Heart right ventricle (tissue), 16 donors: ENCODE measurements around the gene PRDM15. TPM values are rescaled to one million over a fixed set of nuclear protein-coding genes. Genes with fewer than 3 reads are reported as not detected.

Experiments used
- ATAC-seq, 8 donors: fragments of 200-7000 bp; cut with Tn5 transposase; one replicate each; pipeline ENCODE4 v1.9.1; 2020; ENCODE audit warnings: mild to moderate bottlenecking in 8 of 8, moderate library complexity in 8 of 8, moderate number of reproducible peaks in 1 of 8
- DNase-seq, 2 donors: peaks; one replicate each; pipeline ENCODE4 v3.0.0-alpha.2; 2020
- H3K27ac ChIP-seq, 10 donors: fragments of 200-600 bp; sonication (generic) in 2 of 10; one replicate each; pipeline versions ENCODE4 v1.5.0 to v1.8.0; 2020 to 2022; ENCODE audit warnings: mild to moderate bottlenecking in 3 of 10
- H3K27me3 ChIP-seq, 7 donors: fragments of 200-600 bp; one replicate each; pipeline ENCODE4 v1.8.0; 2021 to 2022; ENCODE audit warnings: mild to moderate bottlenecking in 2 of 7
- H3K36me3 ChIP-seq, 9 donors: fragments of 200-600 bp; sonication (generic) in 1 of 9; one replicate each; pipeline versions ENCODE4 v1.5.0 to v1.8.0; 2020 to 2022; ENCODE audit warnings: mild to moderate bottlenecking in 2 of 9
- H3K4me1 ChIP-seq, 9 donors: fragments of 200-600 bp; sonication (generic) in 1 of 9; one replicate each; pipeline versions ENCODE4 v1.5.0 to v1.8.0; 2020 to 2022; ENCODE audit warnings: mild to moderate bottlenecking in 4 of 9
- H3K4me3 ChIP-seq, 10 donors: fragments of 200-600 bp; sonication (generic) in 2 of 10; one replicate each; pipeline versions ENCODE4 v1.5.0 to v1.8.0; 2020 to 2022; ENCODE audit warnings: mild to moderate bottlenecking in 7 of 10, moderate library complexity in 2 of 10
- H3K9me3 ChIP-seq, 11 donors: fragments of 200-600 bp in 10 of 11; sonication (generic) in 2 of 11; one replicate each; pipeline versions ENCODE4 v1.5.0 to v1.8.0; 2013 to 2022; ENCODE audit warnings: mild to moderate bottlenecking in 2 of 11, control low read depth in 1 of 11, moderate library complexity in 1 of 11
- WGBS, 2 donors: extraction: QIAGEN DNeasy Blood & Tissue Kit; methylation state at CpG; one replicate each; pipeline ENCODE4 v1.1.7; 2013; ENCODE audit warnings: inconsistent platforms in 1 of 2; 5-methylcytosine and 5-hydroxymethylcytosine counted together
- intact Hi-C, 10 donors: fragments of 100-400 bp; cut with DNase I; formaldehyde crosslinking; loops; one replicate each; pipeline versions ENCODE4 v1.11.1 to v1.14.2; 2022
- polyA plus RNA-seq, 2 donors: library from polyadenylated mRNA; stranded (reverse); fragments of 200-250 nt; gene quantifications; one replicate each; pipeline ENCODE4 v1.2.3, GENCODE V29; 2013
- total RNA-seq, 10 donors: library from RNA; stranded (reverse); fragmentation: NEBNext Ultra II Directional in 3 of 10; extraction: Animal tissue kit (Norgen Biotek cat#: 25700) in 3 of 10; gene quantifications; one replicate each; pipeline versions ENCODE4 v1.2.1 to v1.2.4, GENCODE V29; 2021 to 2023
- TF ChIP-seq, protein P1 (sequence below), 9 donors: fragments of 200-600 bp; sonication (generic) in 2 of 9; IDR thresholded peaks; one replicate each; pipeline versions ENCODE4 v1.5.0 to v1.8.0; 2021 to 2022; ENCODE audit warnings: antibody characterized with exemption in 9 of 9, mild to moderate bottlenecking in 5 of 9, moderate library complexity in 1 of 9
- donor health status: Arrhythmogenic right ventricular cardiomyopathy.
- donor health status: ischemic (EF 13 %, LVEDD 7.1; RV severe dilation, severe dysfunction).
- donor health status: healthy with polysubstance abuse.
- donor health status: DM: no; HTN: yes; CAD: no.
- donor health status: DM: no; HTN: no; CAD: no.
- donor health status: ischemic (EF 25% LVEDD 6.9; RV normal size, moderate dysfunction).
- donor health status: ischemic (EF 25% LVEDD 5.7; RV mildly dilated, moderate dysfunction).
- donor health status: healthy.
- donor health status: DM: yes; HTN: yes; CAD: no.
- donor health status: Ischemic cardiomyopathy.
- donor health status: ischemic (EF 35%, LVEDD 5.7; RV mildly dilated, moderate dysfunction).
- donor health status: nonischemic (EF 11% LVEDD 7.7; RV severe dilation, severe dysfunction).
- donor health status: DM: yes; HTN: yes; CAD: no.
- donor health status: PGD.
- donor health status: ischemic (EF 29% LVEDD 5.4; RV normal size, mild dysfunction).
- donor health status: nonischemic (EF 23%, LVEDD 6.1; RV moderate dilation, normal function).

PRDM15 gene
- total and polyA plus RNA-seq, 12 donors: 1.0 to 5.8 (median 3.2) TPM

DNA sequence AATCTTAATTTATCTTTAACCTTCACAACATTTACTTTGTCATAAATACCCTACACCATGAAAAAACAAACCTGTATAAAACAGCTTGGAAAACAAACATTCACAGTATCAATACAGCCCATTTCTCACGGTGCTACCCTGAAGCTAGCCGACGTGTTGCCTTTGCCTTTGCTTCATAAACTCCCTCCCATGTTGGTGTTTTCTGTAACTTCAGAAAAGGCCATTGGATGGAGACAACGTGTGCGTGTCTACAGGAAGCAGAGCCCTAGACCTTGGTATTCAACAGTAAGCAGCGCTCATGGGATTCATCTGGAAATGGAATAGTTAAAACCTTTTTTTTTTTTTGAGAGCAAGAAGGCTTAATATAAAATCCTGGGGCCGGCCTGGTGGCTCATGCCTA lies 7.2 kb upstream of the PRDM15 start:
- 90 to 91% methylated on average over 7 of the region's 7 CpGs for WGBS, 2 donors
- Histone ChIP-seq H3K9me3 (no peaks in the 10 kb centered on the region), H3K27ac (no peak overlapping the region), H3K36me3 (peaks cover 0 to 29% (median 0%) of the 10 kb centered on the region in 9 donors), H3K27me3 (no peaks in the 10 kb centered on the region), H3K4me3 (no peak overlapping the region), H3K4me1 (no peaks in the 10 kb centered on the region)
- TF ChIP-seq, protein P1, sequence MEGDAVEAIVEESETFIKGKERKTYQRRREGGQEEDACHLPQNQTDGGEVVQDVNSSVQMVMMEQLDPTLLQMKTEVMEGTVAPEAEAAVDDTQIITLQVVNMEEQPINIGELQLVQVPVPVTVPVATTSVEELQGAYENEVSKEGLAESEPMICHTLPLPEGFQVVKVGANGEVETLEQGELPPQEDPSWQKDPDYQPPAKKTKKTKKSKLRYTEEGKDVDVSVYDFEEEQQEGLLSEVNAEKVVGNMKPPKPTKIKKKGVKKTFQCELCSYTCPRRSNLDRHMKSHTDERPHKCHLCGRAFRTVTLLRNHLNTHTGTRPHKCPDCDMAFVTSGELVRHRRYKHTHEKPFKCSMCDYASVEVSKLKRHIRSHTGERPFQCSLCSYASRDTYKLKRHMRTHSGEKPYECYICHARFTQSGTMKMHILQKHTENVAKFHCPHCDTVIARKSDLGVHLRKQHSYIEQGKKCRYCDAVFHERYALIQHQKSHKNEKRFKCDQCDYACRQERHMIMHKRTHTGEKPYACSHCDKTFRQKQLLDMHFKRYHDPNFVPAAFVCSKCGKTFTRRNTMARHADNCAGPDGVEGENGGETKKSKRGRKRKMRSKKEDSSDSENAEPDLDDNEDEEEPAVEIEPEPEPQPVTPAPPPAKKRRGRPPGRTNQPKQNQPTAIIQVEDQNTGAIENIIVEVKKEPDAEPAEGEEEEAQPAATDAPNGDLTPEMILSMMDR (IDR thresholded peaks at IDR 0.05): no peak
- intact Hi-C loops: loop anchor here in 1 of 10 donors (10.0 kb wide), 1 partner anchor 68 kb away; the partner anchor contains the start of gene C2CD2
- ATAC-seq (no peak), DNase-seq (no peak)

DNA sequence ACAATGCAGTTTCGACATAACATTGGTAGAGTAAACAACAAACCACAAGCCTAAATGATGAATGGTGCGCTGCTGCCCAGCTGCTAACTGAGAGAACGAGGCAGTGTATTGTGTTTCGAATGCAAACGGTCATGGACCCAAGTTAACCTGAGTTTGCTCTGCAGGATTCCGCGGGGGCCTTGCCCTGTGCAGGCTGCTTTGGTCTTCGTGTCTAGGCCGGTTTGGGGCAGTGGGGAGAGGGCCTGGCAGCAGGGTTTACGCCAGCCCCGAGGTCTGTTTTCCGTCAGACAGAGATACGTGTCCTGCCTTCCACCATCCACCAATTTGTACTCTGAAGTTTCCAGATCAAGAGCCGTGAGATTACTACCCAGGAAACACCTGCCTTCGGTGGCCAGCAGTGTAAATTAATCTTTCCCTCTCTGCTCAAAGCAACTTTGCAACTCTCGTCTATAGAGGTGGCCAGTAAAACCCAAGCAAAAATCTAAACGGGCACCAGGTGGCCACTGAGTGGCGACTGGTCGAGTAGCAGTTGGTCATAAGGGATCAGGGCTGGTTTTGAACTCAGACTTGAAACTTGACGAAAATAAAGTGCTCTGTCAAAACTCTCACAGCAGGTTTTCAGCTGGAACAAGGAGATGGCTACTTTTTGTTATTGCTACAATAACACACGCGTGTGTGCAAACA lies 6.3 kb upstream of the PRDM15 start:
- H3K4me1 ChIP-seq: no peaks in the 10 kb centered on the region
- TF ChIP-seq, protein P1 (IDR thresholded peaks at IDR 0.05): no peak
- H3K4me3 ChIP-seq: no peak overlapping the region
- 57 to 63% methylated on average over 22 of the region's 22 CpGs for WGBS, 2 donors
- ATAC-seq (no peak), DNase-seq (no peak)
- peaks cover 0 to 20% (median 0%) of the 10 kb centered on the region in 9 donors for H3K36me3 ChIP-seq
- no peaks in the 10 kb centered on the region for H3K27me3 ChIP-seq
- intact Hi-C loops: loop anchor here in 1 of 10 donors (10.0 kb wide), 1 partner anchor 69 kb away; the partner anchor contains the start of gene C2CD2
- H3K27ac ChIP-seq: no peak overlapping the region
- H3K9me3 ChIP-seq: no peaks in the 10 kb centered on the region

DNA sequence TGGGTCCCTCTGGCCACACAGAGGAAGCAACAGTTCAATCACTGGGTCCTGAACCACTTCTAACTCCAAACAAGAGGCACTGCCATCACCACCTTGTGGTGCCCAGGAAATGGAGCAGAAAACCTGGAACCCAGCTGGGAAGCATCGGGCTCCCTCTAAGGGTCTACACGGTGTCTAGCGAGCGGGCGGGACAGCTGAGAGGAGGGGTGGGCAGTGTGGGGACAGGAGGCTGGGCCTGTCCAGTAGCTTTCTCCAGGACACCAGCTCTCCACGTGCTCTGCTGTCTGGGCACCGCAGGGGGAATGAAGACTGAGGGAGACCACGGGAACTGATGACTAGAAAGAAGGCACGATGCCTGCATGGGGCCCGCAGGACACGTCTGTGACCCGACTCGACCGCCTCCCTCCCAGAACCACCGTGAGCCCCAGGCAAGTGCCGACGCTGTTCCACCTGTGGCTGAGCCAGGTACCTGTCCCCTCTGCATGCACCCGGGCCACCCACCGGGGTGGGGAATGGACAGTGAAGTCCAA lies 5.4 kb upstream of the PRDM15 start:
- intact Hi-C loops: loop anchor here in 1 of 10 donors (10.0 kb wide), 1 partner anchor 70 kb away; the partner anchor contains the start of gene C2CD2
- WGBS, 2 donors: 88 to 89% methylated on average over 19 of the region's 19 CpGs
- TF ChIP-seq, protein P1 (IDR thresholded peaks at IDR 0.05): no peak

DNA sequence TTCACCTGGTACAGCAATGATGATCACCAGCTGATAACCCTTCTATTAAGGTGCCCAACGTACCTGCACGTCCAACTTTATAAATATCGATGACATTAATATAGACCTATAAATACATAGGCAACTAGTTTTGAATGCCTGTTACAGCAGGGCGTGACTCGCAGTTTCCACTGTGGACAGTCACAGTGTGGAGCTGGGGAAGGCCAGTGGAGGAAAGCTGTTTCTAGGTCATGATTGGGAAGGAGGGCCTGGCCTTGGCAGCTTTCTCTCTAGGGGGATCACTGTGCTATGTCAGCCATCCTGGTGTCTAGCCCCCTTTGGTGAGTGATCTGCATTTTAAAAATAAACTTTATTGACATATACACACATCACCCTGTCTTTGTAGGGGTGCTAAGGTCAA lies 4.4 kb upstream of the PRDM15 start:
- Histone ChIP-seq H3K9me3 (no peaks in the 10 kb centered on the region), H3K27me3 (no peaks in the 10 kb centered on the region), H3K4me3 (no peak overlapping the region), H3K4me1 (peaks cover 0 to 9% (median 0%) of the 10 kb centered on the region in 9 donors), H3K27ac (no peak overlapping the region), H3K36me3 (peaks cover 0 to 10% (median 0%) of the 10 kb centered on the region in 9 donors)
- TF ChIP-seq, protein P1 (IDR thresholded peaks at IDR 0.05): no peak
- 93 to 95% methylated on average over 5 of the region's 5 CpGs for WGBS, 2 donors
- no peak for DNase-seq
- intact Hi-C loops: loop anchor here in 1 of 10 donors (10.0 kb wide), 1 partner anchor 71 kb away; the partner anchor contains the start of gene C2CD2
- ATAC-seq: no peak

More for the DNA sequence above, 5.4 kb upstream of the PRDM15 start:
- no peaks in the 10 kb centered on the region for H3K9me3 ChIP-seq
- no peak overlapping the region for H3K27ac ChIP-seq
- no peak overlapping the region for H3K4me3 ChIP-seq
- H3K36me3 ChIP-seq: peaks cover 0 to 16% (median 0%) of the 10 kb centered on the region in 9 donors
- peaks cover 0 to 8% (median 0%) of the 10 kb centered on the region in 9 donors for H3K4me1 ChIP-seq
- H3K27me3 ChIP-seq: no peaks in the 10 kb centered on the region
- DNase-seq (no peak), ATAC-seq (peak in 2 of 8 donors; percentile 10 to 18)
